Suprapubic skin (tissue), 4 donors: ENCODE measurements around the gene IMMP2L. TPM values are rescaled to one million over a fixed set of nuclear protein-coding genes. Genes with fewer than 3 reads are reported as not detected.

Experiments used
- DNase-seq, 2 donors: peaks; one replicate each; pipeline ENCODE4 v3.0.0-alpha.2; 2019; ENCODE audit warnings: low spot score in 2 of 2
- H3K27ac ChIP-seq: fragments of 200-600 bp; sonication (generic); one replicate; pipeline ENCODE4 v1.5.1; 2019
- H3K27me3 ChIP-seq: fragments of 200-600 bp; sonication (generic); one replicate; pipeline ENCODE4 v1.5.1; 2019
- H3K36me3 ChIP-seq: fragments of 200-600 bp; sonication (generic); one replicate; pipeline ENCODE4 v1.5.1; 2019
- H3K4me1 ChIP-seq: fragments of 200-600 bp; sonication (generic); one replicate; pipeline ENCODE4 v1.5.1; 2019
- H3K4me3 ChIP-seq: fragments of 200-600 bp; sonication (generic); one replicate; pipeline ENCODE4 v1.5.1; 2019; ENCODE audit warnings: mild to moderate bottlenecking
- H3K9me3 ChIP-seq: fragments of 200-600 bp; sonication (generic); one replicate; pipeline ENCODE4 v1.5.1; 2019
- CTCF ChIP-seq, 2 donors: fragments of 200-600 bp in 1 of 2; fragments of 450-650 bp in 1 of 2; sonication (generic) in 1 of 2; IDR thresholded peaks; one replicate each; pipeline ENCODE4 v1.5.1; 2016 to 2019; ENCODE audit warnings: antibody characterized with exemption in 2 of 2, mild to moderate bottlenecking in 1 of 2, moderate library complexity in 1 of 2
- EP300 ChIP-seq: sonication (generic); formaldehyde crosslinking; IDR thresholded peaks from one replicate; pipeline ENCODE4 v1.6.1; 2017; ENCODE audit warnings: antibody characterized with exemption
- POLR2A ChIP-seq, 2 donors: fragments of 450-650 bp; IDR thresholded peaks; one replicate each; pipeline ENCODE4 v1.6.1; 2017; ENCODE audit warnings: antibody characterized with exemption in 2 of 2, mild to moderate bottlenecking in 2 of 2, moderate library complexity in 2 of 2
- POLR2AphosphoS5 ChIP-seq, 3 donors: sonication (generic); formaldehyde crosslinking; IDR thresholded peaks; one replicate each; pipeline ENCODE4 v1.6.1; 2017; ENCODE audit warnings: antibody characterized with exemption in 3 of 3
- WGBS: methylation state at CpG from one replicate; pipeline ENCODE4 v1.1.5; 2018; 5-methylcytosine and 5-hydroxymethylcytosine counted together
- total RNA-seq, 4 donors: library from RNA; depleted of rRNA; stranded (reverse); fragments of >200 nt; gene quantifications; one replicate each; pipeline ENCODE4 v1.1.0, GENCODE V29; 2016

Gene IMMP2L
- total RNA-seq, 4 donors from 2014 or later, result 10.6 to 20.6 (median 14.6) TPM

DNA sequence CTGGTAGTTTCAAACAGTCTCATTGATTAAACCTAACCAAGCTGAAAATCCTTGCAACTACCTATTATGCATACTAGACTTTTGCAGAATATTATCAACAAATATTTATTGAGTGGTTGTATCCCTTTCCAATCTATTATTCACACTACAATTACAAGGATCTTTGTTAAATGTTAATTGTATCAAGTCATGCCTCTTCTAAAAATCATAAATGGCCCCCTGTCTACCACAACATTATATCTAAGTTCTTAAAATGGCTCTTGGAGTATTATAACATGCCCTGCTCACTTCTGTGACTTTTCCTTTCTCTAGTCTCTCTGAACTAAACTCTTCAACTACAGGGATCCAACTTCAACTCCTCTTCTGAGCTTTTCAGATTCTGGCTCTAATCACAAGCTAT lies 219.3 kb downstream of the IMMP2L start:
- no peak for TF ChIP-seq EP300
- TF ChIP-seq CTCF (IDR thresholded peaks at IDR 0.05), result no peak
- no peak for TF ChIP-seq POLR2AphosphoS5 (IDR thresholded peaks at IDR 0.05)
- no peak for TF ChIP-seq POLR2A (IDR thresholded peaks at IDR 0.05)
- Histone ChIP-seq H3K27ac (no peak overlapping the region), H3K27me3 (no peaks in the 10 kb centered on the region), H3K4me1 (no peaks in the 10 kb centered on the region), H3K9me3 (peaks cover 17% of the 10 kb centered on the region), H3K4me3 (no peak overlapping the region), H3K36me3 (no peaks in the 10 kb centered on the region)
- DNase-seq, result no peak

DNA sequence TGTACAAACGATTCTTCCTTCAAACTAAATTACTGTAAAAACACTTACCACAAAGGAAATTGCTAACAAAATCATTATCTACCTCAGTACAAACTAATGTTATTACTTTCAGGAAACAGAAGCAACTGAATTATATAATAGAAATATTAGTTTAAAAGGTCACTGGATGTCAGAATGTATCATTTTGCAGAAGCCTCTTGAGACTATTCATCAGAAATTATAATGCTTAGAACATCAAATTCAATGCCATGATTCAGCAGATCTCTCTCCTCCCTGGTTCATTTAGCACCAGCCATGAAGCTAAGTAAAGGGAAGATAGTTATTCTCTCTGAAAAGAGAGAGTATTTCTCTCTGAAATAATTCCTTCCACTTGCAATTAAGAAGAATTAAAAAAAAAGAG lies 223.3 kb downstream of the IMMP2L start:
- Histone ChIP-seq H3K4me1 (no peaks in the 10 kb centered on the region), H3K4me3 (no peak overlapping the region), H3K27ac (no peak overlapping the region), H3K36me3 (no peaks in the 10 kb centered on the region), H3K9me3 (peaks cover 17% of the 10 kb centered on the region), H3K27me3 (no peaks in the 10 kb centered on the region)
- DNase-seq, result no peak
- 55% methylated on average over 1 of the region's 1 CpG for WGBS
- TF ChIP-seq POLR2A (IDR thresholded peaks at IDR 0.05) (no peak), POLR2AphosphoS5 (IDR thresholded peaks at IDR 0.05) (no peak), EP300 (no peak), CTCF (IDR thresholded peaks at IDR 0.05) (no peak)

DNA sequence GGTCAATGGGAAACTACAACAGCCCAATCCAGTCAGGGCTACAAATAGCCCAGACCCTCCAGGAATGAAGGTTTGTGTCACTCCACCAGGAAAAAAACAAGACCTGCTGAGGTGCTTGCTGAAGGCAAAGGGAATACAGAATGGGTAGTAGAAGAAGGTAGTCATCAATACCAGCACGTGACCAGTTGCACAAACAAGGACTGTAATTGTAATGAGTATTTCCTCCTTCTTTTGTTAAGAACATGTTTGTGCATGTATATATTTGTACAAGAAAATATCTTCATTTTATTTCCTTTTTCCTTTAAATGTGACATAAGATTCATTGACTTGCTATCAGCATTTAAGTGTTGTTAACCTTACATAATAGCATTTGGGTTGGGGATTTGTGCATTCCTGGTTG lies 229.3 kb downstream of the IMMP2L start:
- Histone ChIP-seq H3K27ac (no peak overlapping the region), H3K36me3 (no peaks in the 10 kb centered on the region), H3K4me1 (no peaks in the 10 kb centered on the region), H3K4me3 (no peak overlapping the region), H3K9me3 (no peaks in the 10 kb centered on the region), H3K27me3 (no peaks in the 10 kb centered on the region)
- no peak for DNase-seq
- TF ChIP-seq POLR2A (IDR thresholded peaks at IDR 0.05) (no peak), POLR2AphosphoS5 (IDR thresholded peaks at IDR 0.05) (no peak), CTCF (IDR thresholded peaks at IDR 0.05) (no peak)
- 89% methylated on average over 1 of the region's 1 CpG for WGBS

- Histone ChIP-seq H3K36me3 (no peaks in the 10 kb centered on the region), H3K4me3 (no peak overlapping the region), H3K27me3 (no peaks in the 10 kb centered on the region), H3K27ac (no peak overlapping the region), H3K9me3 (no peaks in the 10 kb centered on the region), H3K4me1 (no peaks in the 10 kb centered on the region)
- DNase-seq, result no peak
- WGBS, result 77% methylated on average over 1 of the region's 1 CpG
- no peak for TF ChIP-seq EP300
- TF ChIP-seq POLR2A (IDR thresholded peaks at IDR 0.05), result no peak
- TF ChIP-seq CTCF (IDR thresholded peaks at IDR 0.05), result no peak
- no peak for TF ChIP-seq POLR2AphosphoS5 (IDR thresholded peaks at IDR 0.05)
Observed at GRCh38 chr7:111330235-111330523, 232.1 kb downstream of the IMMP2L start.

GRCh38 chr7:111329367-111330234 lies 232.7 kb downstream of the IMMP2L start:
- no peak overlapping the region for H3K4me3 ChIP-seq
- H3K9me3 ChIP-seq, result no peaks in the 10 kb centered on the region
- no peak for DNase-seq
- TF ChIP-seq EP300 (no peak), POLR2AphosphoS5 (IDR thresholded peaks at IDR 0.05) (no peak), CTCF (IDR thresholded peaks at IDR 0.05) (no peak), POLR2A (IDR thresholded peaks at IDR 0.05) (no peak)
- no peaks in the 10 kb centered on the region for H3K27me3 ChIP-seq
- H3K36me3 ChIP-seq, result no peaks in the 10 kb centered on the region
- WGBS, result 87% methylated on average over 5 of the region's 5 CpGs
- no peak overlapping the region for H3K27ac ChIP-seq
- no peaks in the 10 kb centered on the region for H3K4me1 ChIP-seq
